Activated naive CD4-positive, alpha-beta T cell treated with anti-CD3 and anti-CD28 coated beads for 36 hours (primary cell): Measurements from ENCODE around the gene AR. TPM values are rescaled to one million over a fixed set of nuclear protein-coding genes. Genes with fewer than 3 reads are reported as not detected.

Experiments
- CTCF ChIA-PET: fragments of 350-600 bp; sonication (Branson Sonifier 250); formaldehyde crosslinking; loops from one replicate; lab custom pipeline; 2021; ENCODE audit warnings: antibody characterized with exemption; lab: Charles Lee
- DNase-seq: peaks from one replicate; pipeline ENCODE4 v3.0.0-alpha.2; 2020
- H3K27ac Mint-ChIP-seq: one replicate; pipeline ENCODE4 v1.8.0; 2021; ENCODE audit warnings: mild to moderate bottlenecking, mixed read lengths
- H3K27me3 Mint-ChIP-seq: one replicate; pipeline ENCODE4 v1.8.0; 2021; ENCODE audit warnings: low read depth, mixed read lengths
- H3K36me3 Mint-ChIP-seq: one replicate; pipeline ENCODE4 v1.8.0; 2021; ENCODE audit warnings: low read depth, mixed read lengths
- H3K4me1 Mint-ChIP-seq: one replicate; pipeline ENCODE4 v1.8.0; 2021; ENCODE audit warnings: low read depth, mixed read lengths
- H3K4me3 Mint-ChIP-seq: one replicate; pipeline ENCODE4 v1.8.0; 2021; ENCODE audit warnings: mild to moderate bottlenecking, moderate library complexity, mixed read lengths
- H3K9me3 Mint-ChIP-seq: one replicate; pipeline ENCODE4 v1.8.0; 2021; ENCODE audit warnings: mixed read lengths
- intact Hi-C: fragments of 100-400 bp; cut with micrococcal nuclease; formaldehyde crosslinking; loops from one replicate; pipeline ENCODE4 v1.15.1; 2023
- total RNA-seq, 2 experiments: library from RNA; stranded (reverse); gene quantifications; one replicate each; pipeline ENCODE4 v1.2.3, GENCODE V29; 2021

The AR gene
- total RNA-seq, 2 experiments from 2014 or later = not detected

- H3K4me1 Mint-ChIP-seq = no peaks in the 10 kb centered on the region
- H3K4me3 Mint-ChIP-seq = no peak overlapping the region
- no peaks in the 10 kb centered on the region for H3K36me3 Mint-ChIP-seq
- intact Hi-C loops = no loop called here
- peaks cover 1% of the 10 kb centered on the region for H3K9me3 Mint-ChIP-seq
- CTCF ChIA-PET = interaction anchor here (1.1 kb wide), 1 partner anchor 993 kb away, joined by 3 read pairs; no protein-coding TSS in a partner anchor
- H3K27ac Mint-ChIP-seq = no peak overlapping the region
- no peak for DNase-seq
- no peaks in the 10 kb centered on the region for H3K27me3 Mint-ChIP-seq
These were observed 235.3 kb downstream of the AR start for GRCh38 chrX:67779099-67779498.
